HG03066 (cell line): ENCODE results near the gene EBI3.
"Not testable (repeated sequence)": the region's sequence is repeated elsewhere in the genome, so short reads cannot be mapped to it uniquely, and the experiment has no call there.

Experiments used
- ATAC-seq: cut with Tn5 transposase; IDR thresholded peaks from one replicate; pipeline ENCODE4 v1.9.1; 2021; ENCODE audit warnings: low read depth; ENCODE audit not compliant: unreplicated experiment

EBI3 gene

GRCh38 chr19:4199699-4200293 lies 29.5 kb upstream of the EBI3 start:
- ATAC-seq: no peak

DNA sequence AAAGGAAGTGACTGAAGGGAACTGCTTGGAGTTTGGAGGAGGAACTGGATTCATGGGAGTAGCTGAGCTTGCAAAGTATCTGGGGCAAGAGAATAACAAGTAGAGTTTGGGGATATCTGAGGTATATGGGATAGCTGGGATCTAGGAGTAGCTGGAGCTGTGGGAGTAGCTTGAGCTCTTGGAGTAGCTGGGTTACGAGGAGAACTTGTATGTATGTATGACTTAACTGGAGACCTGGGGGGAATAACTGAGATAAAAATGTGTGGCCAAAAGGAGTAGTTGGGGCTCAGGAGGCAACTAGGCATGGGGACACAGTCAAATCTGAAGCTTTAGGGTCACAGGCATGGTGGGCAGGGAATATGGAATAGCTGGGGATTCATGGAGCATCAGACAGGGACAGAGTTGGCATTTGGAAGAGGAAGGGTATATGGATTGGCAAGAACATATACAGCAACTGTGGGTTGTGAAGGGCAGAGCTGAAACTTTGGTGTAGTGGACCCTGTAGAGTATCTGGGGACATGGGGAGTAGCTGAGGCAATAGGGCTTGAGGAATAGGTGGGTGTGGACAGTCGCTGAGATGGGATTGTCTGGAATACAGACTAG lies 28.3 kb upstream of the EBI3 start:
- ATAC-seq: no peak

DNA sequence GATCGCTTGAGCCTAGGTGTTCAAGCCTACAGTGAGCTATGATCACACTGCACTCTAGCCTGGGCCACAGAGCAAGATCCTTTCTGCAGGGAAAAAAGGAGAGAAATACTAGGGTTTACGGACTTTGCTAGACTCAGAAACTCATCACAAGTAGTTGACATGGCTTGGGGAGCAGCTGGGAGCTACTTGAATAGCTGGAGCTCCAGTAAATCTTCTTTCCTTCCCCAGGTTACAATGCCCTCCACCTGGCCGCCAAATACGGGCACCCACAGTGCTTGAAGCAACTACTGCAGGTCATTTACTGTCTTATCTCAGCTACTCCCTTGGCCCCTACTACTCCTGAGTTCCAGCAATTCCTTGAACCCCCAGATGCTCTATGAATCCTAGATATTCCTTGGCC lies 27.5 kb upstream of the EBI3 start:
- no peak for ATAC-seq

DNA sequence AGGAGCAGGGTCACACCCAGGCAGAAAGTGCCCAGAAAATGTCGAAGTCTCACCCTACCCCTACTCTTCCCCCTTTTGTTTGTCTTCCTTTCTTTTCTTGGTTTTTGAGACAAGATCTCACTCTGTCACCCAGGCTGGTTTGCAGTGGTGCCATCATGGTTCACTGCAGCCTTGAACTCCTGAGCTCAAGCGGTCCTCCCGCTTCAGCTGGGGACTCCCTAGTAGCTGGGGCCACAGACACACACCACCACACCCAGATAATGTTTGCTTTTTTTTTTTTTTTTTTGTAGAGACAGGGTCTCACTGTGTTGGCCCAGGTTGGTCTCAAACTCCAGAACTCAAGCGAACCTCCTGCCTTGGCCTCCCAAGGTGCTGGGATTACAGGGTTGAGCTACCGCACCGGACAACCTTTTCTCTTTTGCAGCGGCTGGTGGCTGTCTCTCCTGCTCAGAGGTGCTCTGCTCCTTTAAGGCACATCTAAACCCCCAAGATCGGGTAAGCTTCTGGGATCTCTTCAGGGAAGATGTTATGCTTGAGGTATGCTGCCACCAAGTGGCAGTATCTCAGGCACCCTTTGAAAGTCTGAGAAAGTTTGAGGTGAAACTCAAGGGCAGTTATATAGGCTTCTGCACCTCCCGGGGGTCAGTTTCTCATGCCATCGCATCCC lies 22.4 kb upstream of the EBI3 start:
- ATAC-seq: no peak

GRCh38 chr19:4208385-4209094 lies 20.8 kb upstream of the EBI3 start:
- no peak for ATAC-seq

- no peak for ATAC-seq
Observed at GRCh38 chr19:4210166-4210731, 19.1 kb upstream of the EBI3 start.

DNA sequence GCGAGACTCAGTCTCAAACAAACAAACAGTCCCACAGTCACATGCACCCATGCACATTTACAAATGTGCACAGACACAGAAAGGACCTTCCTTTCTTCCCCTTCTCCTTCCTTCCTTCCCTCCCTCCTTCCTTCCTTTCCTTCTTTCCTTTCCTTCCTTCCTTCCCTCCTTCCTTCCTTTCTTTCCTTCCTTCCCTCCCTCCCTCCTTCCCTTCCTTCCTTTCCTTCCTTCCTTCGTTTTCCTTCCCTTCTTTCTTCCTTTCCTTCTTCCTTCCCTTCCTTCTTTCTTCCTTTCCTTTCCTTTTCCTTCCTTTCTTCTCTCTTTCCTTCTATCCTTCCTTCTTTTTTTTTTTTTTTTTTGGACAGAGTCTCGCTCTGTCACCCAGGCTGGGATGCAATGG lies 16.2 kb upstream of the EBI3 start:
- no peak for ATAC-seq

DNA sequence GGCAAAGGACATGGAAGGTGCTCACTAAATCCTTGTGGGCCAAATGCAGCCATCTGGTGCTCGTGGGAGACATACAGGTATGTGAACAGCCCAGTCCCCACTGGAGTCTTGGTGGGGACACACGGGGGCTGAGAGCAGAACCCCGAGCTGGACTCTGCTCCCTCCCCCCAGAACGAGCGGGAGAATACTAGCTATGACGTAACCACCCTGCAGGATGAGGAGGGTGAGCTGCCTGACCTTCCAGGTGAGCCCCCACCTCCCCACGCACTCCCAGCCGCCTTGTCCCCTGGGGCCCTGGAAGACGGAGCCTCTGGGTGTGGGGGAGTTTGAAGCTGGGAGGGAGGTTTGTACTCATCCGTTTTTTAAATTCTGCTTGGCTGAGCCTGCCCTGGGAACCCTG lies 13.5 kb upstream of the EBI3 start:
- ATAC-seq: no peak

GRCh38 chr19:4216846-4217245 lies 12.5 kb upstream of the EBI3 start:
- no peak for ATAC-seq

- no peak for ATAC-seq
Observed at GRCh38 chr19:4217429-4218264, 11.7 kb upstream of the EBI3 start.

- not testable (repeated sequence) for ATAC-seq
Observed at GRCh38 chr19:4218523-4218922, 10.8 kb upstream of the EBI3 start.

- no peak for ATAC-seq
Observed at GRCh38 chr19:4220188-4220587, 9.1 kb upstream of the EBI3 start.

DNA sequence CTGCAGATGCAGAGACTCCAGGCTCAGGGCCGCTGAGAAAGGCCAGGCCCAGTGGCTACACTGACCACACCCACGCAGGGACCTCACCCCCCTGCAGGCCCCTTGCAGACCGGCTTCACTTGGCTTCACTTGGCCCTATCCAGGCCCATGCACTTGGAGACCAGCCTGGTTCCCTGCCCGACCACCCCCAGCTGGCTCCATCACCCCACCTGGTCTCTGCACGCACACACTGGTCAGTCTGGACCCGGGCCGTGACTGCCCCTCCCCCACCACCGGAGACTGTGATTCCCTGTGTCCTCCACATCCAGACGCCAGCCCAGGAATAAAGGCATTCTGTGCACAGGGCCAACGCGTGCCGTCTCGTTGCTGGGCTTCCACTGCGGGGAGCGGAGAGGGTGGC lies 4.9 kb upstream of the EBI3 start:
- ATAC-seq: no peak

DNA sequence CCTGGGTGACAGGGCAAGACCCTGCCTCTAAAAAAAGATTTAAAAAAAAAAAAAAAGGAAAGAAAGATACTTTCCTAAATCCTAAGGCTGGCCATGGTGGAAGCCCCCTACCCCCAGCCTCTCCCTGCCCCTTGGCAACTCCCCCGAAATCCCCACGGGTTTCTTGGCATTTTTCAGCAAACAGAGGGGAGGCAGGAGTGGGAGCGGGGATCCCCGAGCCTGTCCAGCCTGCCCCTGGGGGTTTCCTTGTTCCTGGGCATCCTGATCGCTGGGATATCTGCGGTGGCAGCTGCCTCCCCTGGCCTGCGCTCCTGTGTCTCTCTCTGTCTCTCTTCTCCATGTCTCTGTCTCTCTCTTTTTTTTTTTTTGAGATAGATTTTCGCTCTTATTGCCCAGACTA lies 3.4 kb upstream of the EBI3 start:
- ATAC-seq: no peak

- no peak for ATAC-seq
Observed at GRCh38 chr19:4227771-4228170, 1.6 kb upstream of the EBI3 start.

DNA sequence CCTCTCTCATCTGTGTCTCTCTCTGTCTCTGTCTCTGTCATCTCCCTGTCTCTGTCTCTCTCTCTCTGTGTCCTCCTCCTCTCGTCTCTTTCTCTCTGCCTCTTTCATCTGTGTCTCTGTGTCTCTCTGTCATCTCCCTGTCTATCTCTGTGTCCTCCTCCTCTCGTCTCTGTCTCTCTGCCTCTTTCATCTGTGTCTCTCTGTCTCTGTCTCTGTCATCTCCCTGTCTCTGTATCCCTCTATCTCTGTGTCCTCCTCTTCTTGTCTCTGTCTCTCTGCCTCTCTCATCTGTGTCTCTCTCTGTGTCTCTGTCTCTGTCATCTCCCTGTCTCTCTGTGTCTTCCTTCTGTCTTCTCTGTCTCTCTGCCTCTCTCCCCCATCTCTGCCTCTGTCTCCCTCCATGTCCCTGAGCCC lies 551 bp upstream of the EBI3 start:
- ATAC-seq: no peak

DNA sequence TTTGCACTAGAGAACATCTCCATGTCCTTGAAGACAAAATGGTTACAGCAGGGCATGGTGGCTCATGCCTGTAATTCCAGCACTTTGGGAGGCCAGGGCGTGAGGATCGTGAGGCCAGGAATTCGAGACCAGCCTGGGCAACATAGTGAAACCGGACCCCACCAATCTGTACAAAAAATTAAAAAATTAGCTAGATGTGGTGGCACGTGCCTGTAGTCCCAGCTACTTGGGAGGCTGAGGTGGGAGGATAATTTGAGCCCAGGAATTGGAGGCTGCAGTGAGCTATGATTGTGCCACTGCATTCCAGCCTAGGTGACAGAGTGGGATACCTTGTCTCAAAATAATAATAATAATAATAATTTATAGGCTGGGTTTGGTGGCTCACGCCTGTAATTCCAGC lies 914 bp downstream of the EBI3 start:
- ATAC-seq: not testable (repeated sequence)

DNA sequence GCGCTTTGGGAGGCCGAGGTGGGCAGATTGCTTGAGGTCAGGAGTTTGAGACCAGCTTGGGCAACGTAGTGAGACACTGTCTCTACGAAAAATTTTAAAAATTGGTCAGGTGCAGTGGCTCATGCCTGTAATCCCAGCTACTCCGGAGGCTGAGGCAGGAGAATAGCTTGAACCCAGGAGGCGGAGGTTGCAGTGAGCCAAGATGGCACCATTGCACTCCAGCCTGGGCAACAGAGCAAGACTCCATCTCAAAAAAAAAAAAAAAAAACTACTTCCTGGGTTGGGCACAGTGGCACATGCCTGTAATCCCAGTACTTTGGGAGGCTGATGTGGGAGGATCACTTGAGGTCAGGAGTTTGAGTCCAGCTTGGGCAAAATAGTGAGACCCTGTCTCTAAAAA lies 2.2 kb downstream of the EBI3 start:
- ATAC-seq: not testable (repeated sequence)

- ATAC-seq: not testable (repeated sequence)
Observed at GRCh38 chr19:4232139-4232538, 2.8 kb downstream of the EBI3 start.

- no peak for ATAC-seq
Observed at GRCh38 chr19:4232614-4233281, 3.4 kb downstream of the EBI3 start.
